ENCODE data around the gene ARFGEF3.

DNA sequence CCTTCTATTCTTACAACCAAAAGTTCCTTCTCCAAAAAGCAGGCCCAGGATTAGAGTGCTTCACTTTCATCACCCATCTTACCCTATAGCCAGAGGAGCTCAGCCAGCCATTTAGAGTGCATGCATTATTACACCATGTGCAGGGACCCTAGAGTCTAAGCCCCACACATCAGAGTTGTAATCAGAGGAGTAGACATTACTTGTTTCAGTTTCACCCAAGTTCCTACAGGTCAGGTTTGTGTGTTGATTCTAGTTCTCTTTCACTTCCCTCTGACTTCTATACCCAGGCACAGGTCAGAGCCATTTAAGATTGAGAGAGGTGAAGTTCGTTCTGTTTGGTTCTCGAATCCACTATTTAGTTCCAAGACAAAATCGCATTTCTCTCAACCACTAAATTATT is 16.3 kb upstream of the ARFGEF3 start:
- TF ChIP-seq, protein P1, sequence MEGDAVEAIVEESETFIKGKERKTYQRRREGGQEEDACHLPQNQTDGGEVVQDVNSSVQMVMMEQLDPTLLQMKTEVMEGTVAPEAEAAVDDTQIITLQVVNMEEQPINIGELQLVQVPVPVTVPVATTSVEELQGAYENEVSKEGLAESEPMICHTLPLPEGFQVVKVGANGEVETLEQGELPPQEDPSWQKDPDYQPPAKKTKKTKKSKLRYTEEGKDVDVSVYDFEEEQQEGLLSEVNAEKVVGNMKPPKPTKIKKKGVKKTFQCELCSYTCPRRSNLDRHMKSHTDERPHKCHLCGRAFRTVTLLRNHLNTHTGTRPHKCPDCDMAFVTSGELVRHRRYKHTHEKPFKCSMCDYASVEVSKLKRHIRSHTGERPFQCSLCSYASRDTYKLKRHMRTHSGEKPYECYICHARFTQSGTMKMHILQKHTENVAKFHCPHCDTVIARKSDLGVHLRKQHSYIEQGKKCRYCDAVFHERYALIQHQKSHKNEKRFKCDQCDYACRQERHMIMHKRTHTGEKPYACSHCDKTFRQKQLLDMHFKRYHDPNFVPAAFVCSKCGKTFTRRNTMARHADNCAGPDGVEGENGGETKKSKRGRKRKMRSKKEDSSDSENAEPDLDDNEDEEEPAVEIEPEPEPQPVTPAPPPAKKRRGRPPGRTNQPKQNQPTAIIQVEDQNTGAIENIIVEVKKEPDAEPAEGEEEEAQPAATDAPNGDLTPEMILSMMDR (conservative IDR thresholded peaks at IDR 0.05 in 1 of 2, IDR thresholded peaks at IDR 0.05 in 1 of 2; ENCODE audit: low read depth in 1 of 2, low read length in 2 of 2): no peak
- TF ChIP-seq EZH2 (IDR thresholded peaks at IDR 0.05; ENCODE audit: low read length, missing control alignments): no peak
